ENCODE measurements around the gene ITGA11.
"Not testable (repeated sequence)": the region's sequence is repeated elsewhere in the genome, so short reads cannot be mapped to it uniquely, and the experiment has no call there.

ITGA11 gene

GRCh38 chr15:68411343-68411675 is 20.7 kb downstream of the ITGA11 start:
- no peak for DNase-seq (ENCODE audit: low read depth)

GRCh38 chr15:68410466-68411342 is 21.3 kb downstream of the ITGA11 start:
- no peak for DNase-seq (ENCODE audit: low read depth)

- no peak for DNase-seq (ENCODE audit: low read depth)
Observed at GRCh38 chr15:68409736-68410370, 22.1 kb downstream of the ITGA11 start.

- no peak for DNase-seq (ENCODE audit: low read depth)
Observed at GRCh38 chr15:68408971-68409370, 23.0 kb downstream of the ITGA11 start.

- DNase-seq (ENCODE audit: low read depth) = no peak
Observed at GRCh38 chr15:68407886-68408881, 23.8 kb downstream of the ITGA11 start.

GRCh38 chr15:68407141-68407885 is 24.6 kb downstream of the ITGA11 start:
- DNase-seq (ENCODE audit: low read depth) = no peak

- no peak for DNase-seq (ENCODE audit: low read depth)
Observed at GRCh38 chr15:68405378-68406250, 26.3 kb downstream of the ITGA11 start.

GRCh38 chr15:68404056-68404798 is 27.7 kb downstream of the ITGA11 start:
- no peak for DNase-seq (ENCODE audit: low read depth)

- DNase-seq (ENCODE audit: low read depth) = no peak
Observed at GRCh38 chr15:68403161-68403941, 28.6 kb downstream of the ITGA11 start.

- no peak for DNase-seq (ENCODE audit: low read depth)
Observed at GRCh38 chr15:68402432-68403160, 29.4 kb downstream of the ITGA11 start.

- no peak for DNase-seq (ENCODE audit: low read depth)
Observed at GRCh38 chr15:68401496-68402431, 30.2 kb downstream of the ITGA11 start.

GRCh38 chr15:68400066-68400456 is 31.9 kb downstream of the ITGA11 start:
- no peak for DNase-seq (ENCODE audit: low read depth)

- no peak for DNase-seq (ENCODE audit: low read depth)
Observed at GRCh38 chr15:68399096-68400065, 32.6 kb downstream of the ITGA11 start.

- not testable (repeated sequence) for DNase-seq (ENCODE audit: low read depth)
Observed at GRCh38 chr15:68397999-68398398, 34.0 kb downstream of the ITGA11 start.

GRCh38 chr15:68396068-68396467 is 35.9 kb downstream of the ITGA11 start:
- DNase-seq (ENCODE audit: low read depth) = no peak

- no peak for DNase-seq (ENCODE audit: low read depth)
Observed at GRCh38 chr15:68391121-68391520, 40.8 kb downstream of the ITGA11 start.
